Measurements from ENCODE around the gene AFDN.

DNA sequence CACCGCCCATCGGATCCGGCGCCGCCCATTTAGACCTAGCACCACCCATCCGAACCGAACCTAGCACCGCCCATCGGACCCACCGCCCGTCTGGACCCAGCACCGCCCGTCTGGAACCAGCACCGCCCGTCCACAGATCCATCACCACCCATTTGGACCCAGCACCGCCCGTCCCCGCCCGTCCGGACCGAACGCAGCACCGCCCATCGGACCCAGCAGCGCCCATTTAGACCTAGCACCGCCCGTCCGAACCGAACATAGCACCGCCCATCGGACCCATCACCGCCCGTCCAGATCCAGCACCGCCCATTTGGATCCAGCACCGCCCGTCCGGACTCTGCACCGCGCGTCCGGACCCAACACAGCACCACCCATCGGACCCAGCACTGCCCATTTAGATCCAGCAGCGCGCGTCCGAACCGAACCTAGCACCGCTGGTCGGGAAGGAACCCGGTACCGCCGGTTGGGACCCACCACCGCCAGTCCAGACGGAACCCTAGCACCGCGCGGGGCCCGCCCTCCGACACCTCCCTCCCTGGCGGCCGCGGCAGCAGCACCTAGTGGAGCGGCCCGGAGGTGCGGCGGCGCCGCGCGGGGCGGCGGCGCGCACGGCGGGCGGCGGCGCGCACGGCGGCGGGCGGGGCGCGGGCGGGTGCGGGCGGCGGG, 348 bp upstream of the AFDN start:
- TF ChIP-seq EZH2 (IDR thresholded peaks at IDR 0.05; ENCODE audit: low read depth, low read length, severe bottlenecking) (no peak), CTCF (IDR thresholded peaks at IDR 0.05; ENCODE audit: control extremely low read depth in 1 of 3, insufficient read depth in 1 of 3, low read depth in 1 of 3, low read length in 3 of 3) (peak; percentile 13 to 53 (median 40)), YY1 (IDR thresholded peaks at IDR 0.05; ENCODE audit: low read depth, low read length) (no peak), POLR2AphosphoS5 (IDR thresholded peaks at IDR 0.05; ENCODE audit: low read depth, low read length) (no peak; the same call in 1 of the 2 replicates), GABPA (IDR thresholded peaks at IDR 0.05; ENCODE audit: borderline replicate concordance, insufficient read depth, low read length) (no peak), CEBPB (IDR thresholded peaks at IDR 0.05; ENCODE audit: low read depth, low read length) (no peak), EGR1 (IDR thresholded peaks at IDR 0.05; ENCODE audit: borderline replicate concordance, low read depth, low read length) (no peak), CBX5 (IDR thresholded peaks at IDR 0.05; ENCODE audit: low read depth, low read length) (no peak), RBBP5 (IDR thresholded peaks at IDR 0.05; ENCODE audit: borderline replicate concordance, low read depth, low read length) (no peak), RXRA (IDR thresholded peaks at IDR 0.05; ENCODE audit: insufficient read depth, low read depth, low read length) (no peak), FOSL1 (IDR thresholded peaks at IDR 0.05; ENCODE audit: insufficient read depth, low read depth, low read length) (no peak)

All from H1 (cell line).